Type B pancreatic cell (in vitro differentiated cells): ENCODE data around the gene SCN4B. TPM values are rescaled to one million over a fixed set of nuclear protein-coding genes. Genes with fewer than 3 reads are reported as not detected.
"Not testable (repeated sequence)": the region's sequence is repeated elsewhere in the genome, so short reads cannot be mapped to it uniquely, and the experiment has no call there.

ENCODE experiments used
- DNase-seq: peaks from one replicate; pipeline ENCODE4 v3.0.0; 2021; ENCODE audit warnings: mixed read lengths; ENCODE audit not compliant: unreplicated experiment; ENCODE audit errors: extremely low spot score
- H3K27ac Mint-ChIP-seq: 2 replicates; pipeline ENCODE4 v1.8.0; 2021; ENCODE audit warnings: mild to moderate bottlenecking, mixed read lengths
- H3K27me3 Mint-ChIP-seq: 2 replicates; pipeline ENCODE4 v1.8.0; 2021; ENCODE audit warnings: mixed read lengths
- H3K36me3 Mint-ChIP-seq: 2 replicates; pipeline ENCODE4 v1.8.0; 2021; ENCODE audit warnings: mixed read lengths
- H3K4me1 Mint-ChIP-seq: one replicate; pipeline ENCODE4 v1.8.0; 2021; ENCODE audit warnings: mixed read lengths; ENCODE audit not compliant: unreplicated experiment
- H3K4me3 Mint-ChIP-seq: 2 replicates; pipeline ENCODE4 v1.8.0; 2021; ENCODE audit warnings: mild to moderate bottlenecking, mixed read lengths
- H3K9me3 Mint-ChIP-seq: 2 replicates; pipeline ENCODE4 v1.8.0; 2021; ENCODE audit warnings: mixed read lengths
- total RNA-seq: library from RNA; stranded (reverse); gene quantifications from 2 replicates; pipeline ENCODE4 v1.2.1, GENCODE V29; 2021; ENCODE audit warnings: low replicate concordance
- TF ChIP-seq, protein P1 (sequence below): fragments of 200-600 bp; sonication (generic); conservative IDR thresholded peaks from 2 replicates; pipeline ENCODE4 v1.5.0; 2021; ENCODE audit warnings: antibody characterized with exemption, mild to moderate bottlenecking

SCN4B gene
- total RNA-seq, 1 donor from 2014 or later = 2.0 TPM

DNA sequence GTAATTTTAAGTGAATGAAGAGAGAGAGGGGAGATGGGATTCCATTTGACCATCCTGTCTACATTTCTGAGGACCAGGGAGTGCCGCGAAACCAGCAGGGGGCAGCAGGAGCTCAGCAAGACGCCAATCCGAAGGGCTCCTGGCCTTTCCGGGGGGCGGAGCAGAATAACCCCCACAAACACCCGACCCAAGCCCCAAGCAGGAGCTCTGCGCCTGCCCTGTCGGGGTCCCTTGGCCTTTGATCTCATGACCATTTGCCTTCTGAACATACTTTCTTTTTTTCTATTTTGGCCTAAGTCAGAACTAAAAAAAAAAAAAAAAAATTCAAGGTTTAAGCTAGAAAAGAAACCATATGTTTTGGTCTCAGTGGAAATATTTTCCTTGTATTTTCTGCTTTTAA lies 45.7 kb upstream of the SCN4B start:
- H3K9me3 Mint-ChIP-seq = no peaks in the 10 kb centered on the region
- peak; percentile 80 for DNase-seq

DNA sequence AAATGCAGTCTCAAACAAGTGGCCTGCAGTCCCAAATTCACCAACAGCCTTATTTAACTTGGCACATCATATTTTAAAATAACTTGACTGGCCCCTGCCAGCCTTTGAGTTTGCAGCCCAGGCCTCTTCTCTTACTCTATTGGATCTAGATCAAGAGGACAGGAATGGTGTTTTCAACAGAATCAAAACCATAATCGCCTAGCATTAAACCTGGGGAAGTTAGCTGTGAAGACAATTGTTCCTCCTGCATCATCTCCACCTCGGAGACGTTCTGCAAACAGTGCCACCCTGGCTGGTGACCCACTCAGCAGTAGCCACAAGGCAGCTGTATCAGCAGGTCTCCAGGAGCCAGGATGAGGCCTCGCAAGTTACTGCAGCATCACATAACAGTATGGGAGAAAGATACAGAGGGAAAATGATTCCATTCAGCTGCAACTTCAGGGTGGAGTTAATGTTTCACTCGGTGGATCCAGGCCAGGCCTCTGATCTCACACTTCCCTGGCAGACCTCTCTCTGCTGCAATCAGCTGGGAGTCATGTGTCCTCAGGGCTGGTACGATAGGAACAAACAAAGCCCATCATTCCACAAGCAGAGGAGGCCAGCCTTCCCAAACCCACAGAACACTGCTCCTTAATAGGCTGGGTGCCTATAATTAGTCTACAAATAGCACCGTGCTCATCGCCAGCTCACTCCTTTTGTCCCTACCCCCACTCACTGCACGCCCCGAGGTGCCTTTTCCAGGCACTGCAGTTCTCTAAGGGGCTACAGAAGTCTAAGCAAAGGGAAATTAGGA lies 42.4 kb upstream of the SCN4B start:
- DNase-seq = no peak
- Mint-ChIP-seq H3K4me3 (peak overlapping the region; percentile 44), H3K9me3 (no peaks in the 10 kb centered on the region), H3K4me1 (peaks cover 13% of the 10 kb centered on the region), H3K36me3 (no peaks in the 10 kb centered on the region), H3K27ac (peak overlapping the region; percentile 74), H3K27me3 (peaks cover 5% of the 10 kb centered on the region)
- TF ChIP-seq, protein P1, sequence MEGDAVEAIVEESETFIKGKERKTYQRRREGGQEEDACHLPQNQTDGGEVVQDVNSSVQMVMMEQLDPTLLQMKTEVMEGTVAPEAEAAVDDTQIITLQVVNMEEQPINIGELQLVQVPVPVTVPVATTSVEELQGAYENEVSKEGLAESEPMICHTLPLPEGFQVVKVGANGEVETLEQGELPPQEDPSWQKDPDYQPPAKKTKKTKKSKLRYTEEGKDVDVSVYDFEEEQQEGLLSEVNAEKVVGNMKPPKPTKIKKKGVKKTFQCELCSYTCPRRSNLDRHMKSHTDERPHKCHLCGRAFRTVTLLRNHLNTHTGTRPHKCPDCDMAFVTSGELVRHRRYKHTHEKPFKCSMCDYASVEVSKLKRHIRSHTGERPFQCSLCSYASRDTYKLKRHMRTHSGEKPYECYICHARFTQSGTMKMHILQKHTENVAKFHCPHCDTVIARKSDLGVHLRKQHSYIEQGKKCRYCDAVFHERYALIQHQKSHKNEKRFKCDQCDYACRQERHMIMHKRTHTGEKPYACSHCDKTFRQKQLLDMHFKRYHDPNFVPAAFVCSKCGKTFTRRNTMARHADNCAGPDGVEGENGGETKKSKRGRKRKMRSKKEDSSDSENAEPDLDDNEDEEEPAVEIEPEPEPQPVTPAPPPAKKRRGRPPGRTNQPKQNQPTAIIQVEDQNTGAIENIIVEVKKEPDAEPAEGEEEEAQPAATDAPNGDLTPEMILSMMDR = no peak

More for the DNA sequence above, 45.7 kb upstream of the SCN4B start:
- Mint-ChIP-seq H3K27me3 (no peaks in the 10 kb centered on the region), H3K36me3 (no peaks in the 10 kb centered on the region), H3K27ac (no peak overlapping the region), H3K4me3 (peak overlapping the region; percentile 69), H3K4me1 (peaks cover 13% of the 10 kb centered on the region)
- TF ChIP-seq, protein P1 = peak; percentile 89

DNA sequence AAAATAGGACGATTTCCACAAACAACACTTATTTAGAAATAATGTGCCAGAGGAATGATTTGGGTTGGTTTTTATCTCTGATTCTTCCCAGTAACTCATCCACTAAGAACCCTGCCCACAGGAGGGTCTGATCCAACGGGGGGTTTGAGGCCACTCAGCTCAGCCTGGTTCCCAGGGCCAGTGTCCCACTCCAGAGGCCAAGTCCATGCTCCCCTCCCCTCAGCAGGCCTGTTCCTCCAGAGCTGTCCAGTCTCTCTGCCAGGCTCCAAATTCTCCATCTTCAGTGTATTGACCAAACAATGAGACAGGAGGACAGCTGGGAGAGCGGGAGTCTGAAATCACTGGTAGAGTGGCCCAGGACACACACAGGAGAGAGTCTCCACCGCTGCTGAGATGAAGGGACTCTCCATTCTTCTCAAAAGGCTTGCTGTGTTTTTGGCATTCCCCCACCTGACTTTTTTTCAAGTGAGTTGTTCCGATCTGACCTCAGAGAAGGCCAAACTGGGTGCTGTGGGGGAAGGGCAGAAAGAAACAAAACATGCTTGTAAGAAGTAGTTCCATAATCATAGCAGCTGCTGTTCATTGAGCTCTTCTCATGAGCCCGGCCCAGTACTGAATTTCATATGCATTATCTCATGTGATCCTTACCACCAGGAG lies 41.4 kb upstream of the SCN4B start:
- H3K4me3 Mint-ChIP-seq = no peak overlapping the region
- no peaks in the 10 kb centered on the region for H3K9me3 Mint-ChIP-seq
- TF ChIP-seq, protein P1 = no peak
- no peak for DNase-seq
- peaks cover 14% of the 10 kb centered on the region for H3K27me3 Mint-ChIP-seq
- peaks cover 13% of the 10 kb centered on the region for H3K4me1 Mint-ChIP-seq
- H3K27ac Mint-ChIP-seq = no peak overlapping the region
- H3K36me3 Mint-ChIP-seq = no peaks in the 10 kb centered on the region

DNA sequence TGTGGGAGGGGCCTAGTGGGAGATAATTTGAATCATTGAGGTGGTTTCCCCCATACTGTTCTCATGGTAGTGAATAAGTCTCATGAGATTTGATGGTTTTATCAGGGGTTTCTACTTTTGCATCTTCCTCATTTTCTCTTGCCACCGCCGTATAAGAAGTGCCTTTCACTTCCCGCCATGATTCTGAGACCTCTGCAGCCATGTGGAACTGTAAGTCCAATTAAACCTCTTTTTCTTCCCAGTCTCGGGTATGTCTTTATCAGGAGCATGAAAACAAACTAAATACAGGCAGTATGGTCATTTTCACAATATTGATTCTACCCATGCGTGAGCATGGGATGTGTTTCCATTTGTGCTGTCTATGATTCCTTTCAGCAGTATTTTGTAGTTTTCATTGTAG lies 40.2 kb upstream of the SCN4B start:
- H3K4me1 Mint-ChIP-seq, H3K4me3 Mint-ChIP-seq, DNase-seq, H3K27ac Mint-ChIP-seq, H3K36me3 Mint-ChIP-seq, H3K9me3 Mint-ChIP-seq: not testable (repeated sequence)
- peaks cover 19% of the 10 kb centered on the region for H3K27me3 Mint-ChIP-seq

DNA sequence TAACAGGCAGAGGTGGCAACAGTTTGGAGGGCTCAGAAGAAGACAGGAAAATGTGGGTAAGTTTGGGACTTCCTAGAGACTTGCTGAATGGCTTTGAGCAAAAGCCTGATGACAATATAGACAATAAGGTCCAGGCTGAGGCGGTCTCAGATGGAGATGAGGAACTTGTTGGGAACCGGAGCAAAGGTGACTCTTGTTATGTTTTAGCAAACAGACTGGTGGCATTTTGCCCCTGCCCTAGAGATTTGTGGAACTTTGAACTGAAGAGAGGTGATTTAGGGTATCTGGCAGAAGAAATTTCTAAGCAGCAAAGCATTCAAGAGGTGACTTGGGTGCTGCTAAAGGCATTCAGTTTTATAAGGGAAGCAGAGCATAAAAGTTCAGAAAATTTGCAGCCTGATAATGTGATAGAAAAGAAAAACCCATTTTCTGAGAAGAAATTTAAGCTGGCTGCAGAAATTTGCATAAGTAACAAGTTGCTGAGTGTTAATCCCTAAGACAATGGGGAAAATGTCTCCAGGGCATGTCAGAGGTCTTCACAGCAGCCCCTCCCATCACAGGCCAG lies 38.4 kb upstream of the SCN4B start:
- not testable (repeated sequence) for H3K36me3 Mint-ChIP-seq, H3K4me1 Mint-ChIP-seq, H3K27ac Mint-ChIP-seq, H3K9me3 Mint-ChIP-seq, DNase-seq, H3K4me3 Mint-ChIP-seq
- peaks cover 31% of the 10 kb centered on the region for H3K27me3 Mint-ChIP-seq

DNA sequence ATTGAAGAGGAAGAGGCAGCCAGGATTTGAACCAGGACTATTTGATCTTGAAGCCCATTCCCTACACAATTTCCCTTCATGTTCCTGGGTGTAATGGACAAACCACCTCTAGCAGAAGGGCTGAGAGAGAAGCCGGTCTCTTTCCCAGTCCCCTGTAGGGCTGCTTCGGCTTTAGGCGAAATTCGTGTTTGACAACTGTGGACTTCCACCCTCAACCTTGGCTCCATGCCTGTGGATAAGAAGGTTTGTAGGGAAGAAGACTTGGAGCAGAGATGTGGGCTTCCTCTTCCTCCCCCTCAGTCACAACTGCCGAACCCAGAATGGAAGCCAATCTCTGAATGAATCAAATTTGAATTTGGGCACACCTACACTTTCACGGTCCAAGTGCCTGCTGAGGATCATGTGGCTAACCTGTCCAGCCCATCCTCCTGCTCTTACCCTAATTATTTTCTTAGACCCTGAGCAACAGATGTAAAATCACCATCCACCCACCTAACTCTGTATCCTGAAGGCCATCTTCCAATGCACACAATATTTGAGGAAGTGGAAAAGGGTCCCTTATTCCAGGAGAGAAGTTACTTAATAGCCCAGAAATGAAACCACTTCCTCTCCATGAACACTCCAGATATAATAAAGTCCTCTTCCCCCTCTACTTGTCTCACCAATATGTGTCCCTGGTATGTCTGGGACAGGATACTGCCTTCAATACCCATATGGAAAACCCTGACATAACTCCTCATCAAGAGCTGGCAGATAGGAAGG lies 33.9 kb upstream of the SCN4B start:
- Mint-ChIP-seq H3K9me3 (no peaks in the 10 kb centered on the region), H3K4me1 (no peaks in the 10 kb centered on the region), H3K27ac (no peak overlapping the region), H3K27me3 (peaks cover 51% of the 10 kb centered on the region), H3K36me3 (no peaks in the 10 kb centered on the region), H3K4me3 (no peak overlapping the region)
- DNase-seq = no peak
- TF ChIP-seq, protein P1 = no peak
